ENCODE data around the gene CCDC18.
A peak's percentile ranks its signal among the peaks of the same experiment; 100 is the strongest.
"Not testable (repeated sequence)": the region's sequence is repeated elsewhere in the genome, so short reads cannot be mapped to it uniquely, and the experiment has no call there.

CCDC18 gene

GRCh38 chr1:93171549-93172034, 8.9 kb upstream of the CCDC18 start:
- DNase-seq (ENCODE audit: low read depth in 1 of 2, low spot score in 1 of 2): no peak

GRCh38 chr1:93172778-93173177, 7.7 kb upstream of the CCDC18 start:
- no peak for DNase-seq (ENCODE audit: low read depth in 1 of 2, low spot score in 1 of 2)

GRCh38 chr1:93174638-93175037, 5.9 kb upstream of the CCDC18 start:
- not testable (repeated sequence) for DNase-seq (ENCODE audit: low read depth in 1 of 2, low spot score in 1 of 2)

GRCh38 chr1:93177991-93178390, 2.5 kb upstream of the CCDC18 start:
- DNase-seq (ENCODE audit: low read depth in 1 of 2, low spot score in 1 of 2): no peak

GRCh38 chr1:93178418-93178817, 2.1 kb upstream of the CCDC18 start:
- DNase-seq (ENCODE audit: low read depth in 1 of 2, low spot score in 1 of 2): no peak

GRCh38 chr1:93179886-93180722, 420 bp upstream of the CCDC18 start, which contains the start of gene TMED5:
Gene TMED5, minus strand, starts transcription at chr1:93180413. Its CDS starts 171 bp downstream, at chr1:93180242.
- peak; percentile 86 to 91 for DNase-seq (ENCODE audit: low read depth in 1 of 2, low spot score in 1 of 2)

- DNase-seq (ENCODE audit: low read depth in 1 of 2, low spot score in 1 of 2): no peak
Observed at GRCh38 chr1:93186667-93187066, 6.1 kb downstream of the CCDC18 start.

GRCh38 chr1:93190432-93190831, 9.9 kb downstream of the CCDC18 start:
- no peak for DNase-seq (ENCODE audit: low read depth in 1 of 2, low spot score in 1 of 2)

GRCh38 chr1:93194231-93194990, 13.9 kb downstream of the CCDC18 start:
- DNase-seq (ENCODE audit: low read depth in 1 of 2, low spot score in 1 of 2): no peak

- DNase-seq (ENCODE audit: low read depth in 1 of 2, low spot score in 1 of 2): no peak
Observed at GRCh38 chr1:93196591-93196990, 16.1 kb downstream of the CCDC18 start.

- no peak for DNase-seq (ENCODE audit: low read depth in 1 of 2, low spot score in 1 of 2)
Observed at GRCh38 chr1:93199150-93199549, 18.6 kb downstream of the CCDC18 start.

- no peak for DNase-seq (ENCODE audit: low read depth in 1 of 2, low spot score in 1 of 2)
Observed at GRCh38 chr1:93200086-93200620, 19.6 kb downstream of the CCDC18 start.

- no peak for DNase-seq (ENCODE audit: low read depth in 1 of 2, low spot score in 1 of 2)
Observed at GRCh38 chr1:93200714-93201113, 20.2 kb downstream of the CCDC18 start.

- no peak for DNase-seq (ENCODE audit: low read depth in 1 of 2, low spot score in 1 of 2)
Observed at GRCh38 chr1:93205892-93206566, 25.5 kb downstream of the CCDC18 start.

- no peak for DNase-seq (ENCODE audit: low read depth in 1 of 2, low spot score in 1 of 2)
Observed at GRCh38 chr1:93206567-93206954, 26.0 kb downstream of the CCDC18 start.

- DNase-seq (ENCODE audit: low read depth in 1 of 2, low spot score in 1 of 2): no peak
Observed at GRCh38 chr1:93207211-93207610, 26.7 kb downstream of the CCDC18 start.

- DNase-seq (ENCODE audit: low read depth in 1 of 2, low spot score in 1 of 2): no peak
Observed at GRCh38 chr1:93215322-93215721, 34.8 kb downstream of the CCDC18 start.

- DNase-seq (ENCODE audit: low read depth in 1 of 2, low spot score in 1 of 2): no peak
Observed at GRCh38 chr1:93219443-93219842, 38.9 kb downstream of the CCDC18 start.

- DNase-seq (ENCODE audit: low read depth in 1 of 2, low spot score in 1 of 2): not testable (repeated sequence)
Observed at GRCh38 chr1:93220716-93221115, 40.2 kb downstream of the CCDC18 start.

- no peak for DNase-seq (ENCODE audit: low read depth in 1 of 2, low spot score in 1 of 2)
Observed at GRCh38 chr1:93221913-93222312, 41.4 kb downstream of the CCDC18 start.

- no peak for DNase-seq (ENCODE audit: low read depth in 1 of 2, low spot score in 1 of 2)
Observed at GRCh38 chr1:93223023-93223675, 42.6 kb downstream of the CCDC18 start.

All from stimulated activated CD4-positive, alpha-beta T cell treated with anti-CD3 and anti-CD28 coated beads, Interleukin-15, amount 100 ng/mL, for 1 hour (primary cell).